VCaP (cell line): ENCODE results near the gene HEATR9.

Experiments used
- H3K27ac ChIP-seq: fragments of 450-650 bp; 2 replicates; pipeline ENCODE4 v1.5.1; 2017
- CTCF ChIP-seq: fragments of 450-650 bp; conservative IDR thresholded peaks from 2 replicates; pipeline ENCODE4 v1.5.1; 2017; ENCODE audit warnings: mild to moderate bottlenecking, moderate library complexity

HEATR9 gene

GRCh38 chr17:35849469-35850348 lies 19.0 kb downstream of the HEATR9 start:
- TF ChIP-seq CTCF = peak; percentile 97

DNA sequence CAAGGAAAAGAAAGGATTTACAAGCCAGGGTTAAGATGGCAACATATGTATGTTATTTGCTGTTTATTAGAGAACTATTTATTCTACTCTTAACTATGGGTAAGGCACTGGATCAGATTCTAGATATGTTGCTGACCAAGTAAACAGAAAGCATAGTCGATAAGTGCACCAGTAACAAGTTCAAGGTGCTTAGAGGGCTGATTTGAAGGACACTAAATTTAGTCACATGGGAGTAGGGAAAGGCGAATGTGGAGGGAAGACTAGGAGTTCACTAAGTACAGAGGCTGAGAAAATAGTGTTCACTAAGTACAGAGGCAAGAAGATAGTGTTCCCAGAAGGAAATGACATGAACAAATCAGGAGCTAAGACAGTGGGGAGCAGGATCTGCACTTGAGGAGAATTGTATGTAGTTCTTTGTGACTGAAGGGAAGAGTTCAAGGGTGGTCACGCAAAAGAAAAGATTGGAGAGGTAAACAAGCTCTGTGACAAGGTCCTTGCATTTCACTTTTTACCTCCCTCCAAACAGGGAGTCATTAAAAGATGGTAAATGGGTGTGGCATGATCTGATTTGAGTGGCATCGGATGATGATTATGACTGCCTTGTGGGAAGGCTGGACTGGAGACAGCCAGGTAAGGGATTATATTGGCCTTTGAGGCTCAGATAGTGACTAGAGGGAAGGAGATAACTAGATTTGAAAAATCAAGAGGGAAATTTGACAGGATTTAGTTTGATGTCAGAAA lies 20.9 kb downstream of the HEATR9 start:
- no peak overlapping the region; the same call in 1 of the 2 replicates for H3K27ac ChIP-seq
- TF ChIP-seq CTCF = no peak

More at GRCh38 chr17:35849469-35850348, 19.0 kb downstream of the HEATR9 start:
- H3K27ac ChIP-seq = no peak overlapping the region

GRCh38 chr17:35847006-35847405 lies 21.7 kb downstream of the HEATR9 start:
- no peak for TF ChIP-seq CTCF
- H3K27ac ChIP-seq = no peak overlapping the region; the same call in 1 of the 2 replicates

GRCh38 chr17:35846055-35846809 lies 22.5 kb downstream of the HEATR9 start:
- TF ChIP-seq CTCF = no peak
- H3K27ac ChIP-seq = no peak overlapping the region

GRCh38 chr17:35844547-35844946 lies 24.1 kb downstream of the HEATR9 start:
- H3K27ac ChIP-seq = no peak overlapping the region
- no peak for TF ChIP-seq CTCF

- no peak for TF ChIP-seq CTCF
- H3K27ac ChIP-seq = no peak overlapping the region
These were observed 25.0 kb downstream of the HEATR9 start for GRCh38 chr17:35843698-35844097.

GRCh38 chr17:35842239-35842638 lies 26.5 kb downstream of the HEATR9 start:
- no peak overlapping the region for H3K27ac ChIP-seq
- no peak for TF ChIP-seq CTCF
